GM21723 (cell line): ENCODE measurements around the gene SPRY2.

Source experiments
- ATAC-seq: cut with Tn5 transposase; IDR thresholded peaks from one replicate; pipeline ENCODE4 v1.9.1; 2021; ENCODE audit warnings: mild to moderate bottlenecking, moderate library complexity; ENCODE audit not compliant: unreplicated experiment

The SPRY2 gene

DNA sequence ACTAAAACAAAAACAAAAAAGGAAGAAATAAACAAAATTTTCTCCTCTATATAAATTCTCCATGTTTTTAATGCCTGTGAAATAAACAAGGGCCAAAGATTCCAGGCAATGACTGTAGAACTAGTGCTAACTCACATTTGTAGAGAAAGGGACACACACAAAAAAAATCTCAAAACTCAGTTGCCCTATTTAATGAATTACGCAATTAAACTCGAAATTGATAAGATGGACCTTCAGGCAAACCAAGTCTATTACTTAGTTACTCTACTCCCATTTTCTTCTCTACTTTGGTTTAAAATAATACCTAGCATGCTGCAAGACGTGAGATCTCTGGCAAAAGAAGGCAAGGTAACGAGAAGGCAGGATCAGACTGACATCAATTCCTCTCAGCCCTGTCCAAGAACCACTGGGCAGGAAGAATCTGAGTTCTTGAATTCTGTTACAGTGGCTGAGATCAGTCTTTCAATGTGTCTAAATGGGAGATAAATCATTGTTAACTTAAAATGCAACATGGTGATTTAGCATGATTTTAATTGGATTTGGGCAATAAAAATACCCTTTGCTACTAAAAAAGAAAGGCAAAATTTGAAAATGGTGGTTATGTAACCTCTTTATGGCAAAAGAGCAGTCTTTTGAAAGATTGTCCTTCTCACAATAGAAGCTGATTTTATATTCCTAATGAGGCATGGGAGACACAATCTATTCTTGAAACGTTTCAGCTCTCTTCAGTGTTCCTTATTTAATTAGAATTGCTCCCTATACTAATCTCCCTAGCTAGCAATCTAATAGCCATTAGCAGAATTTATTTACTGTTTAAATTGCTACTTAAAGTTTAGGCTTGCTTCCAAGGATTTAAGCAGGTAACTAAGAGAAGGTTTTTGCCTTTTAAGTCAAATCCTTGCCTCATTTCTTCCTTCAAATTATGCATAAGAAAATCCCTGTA lies 25.9 kb downstream of the SPRY2 start:
- ATAC-seq: no peak

DNA sequence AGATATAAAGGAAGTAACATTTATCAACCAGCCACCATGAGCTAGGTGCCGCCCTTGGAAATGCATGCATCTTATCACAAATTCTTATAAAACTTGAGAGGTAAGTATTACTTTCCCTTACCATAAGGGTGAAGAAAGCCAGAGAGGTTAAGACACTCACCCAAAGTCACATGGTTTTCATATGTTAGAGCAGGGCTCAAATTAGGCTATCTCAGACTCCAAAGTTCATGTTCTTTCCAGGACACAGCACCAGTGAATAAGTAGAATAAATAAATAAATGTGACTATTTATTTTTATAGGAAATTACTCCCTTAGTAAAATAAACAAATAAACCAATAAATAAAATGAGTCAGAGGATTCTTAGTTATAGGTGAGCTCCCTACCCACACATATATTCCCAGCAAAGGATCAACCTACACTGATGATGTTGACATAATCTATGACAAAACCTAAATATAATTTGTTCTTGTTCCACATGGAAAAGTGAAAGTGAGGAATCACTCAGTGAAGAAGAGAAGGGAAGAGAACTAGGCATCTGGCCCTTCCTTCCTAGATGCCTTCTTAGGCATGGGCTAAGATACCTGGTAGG lies 27.2 kb downstream of the SPRY2 start:
- no peak for ATAC-seq

DNA sequence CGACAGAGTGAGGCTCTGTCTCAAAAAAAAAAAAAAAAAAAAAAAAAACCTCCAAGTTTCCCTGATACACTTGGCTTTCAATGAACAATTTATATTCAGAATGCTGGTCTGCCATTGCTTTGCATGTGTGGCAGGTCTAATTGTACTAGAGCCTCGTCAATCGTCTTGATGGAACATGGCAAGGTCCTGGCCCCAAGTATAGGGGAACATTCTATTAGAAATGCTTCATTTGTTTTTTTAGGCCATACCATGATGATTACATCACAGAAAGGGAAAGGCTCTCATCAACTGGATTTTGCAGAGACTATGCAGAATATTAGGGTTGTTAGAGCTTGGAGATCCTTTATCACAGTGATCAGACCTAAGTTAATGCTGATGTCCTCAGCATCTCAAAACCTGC lies 28.0 kb downstream of the SPRY2 start:
- ATAC-seq: no peak

DNA sequence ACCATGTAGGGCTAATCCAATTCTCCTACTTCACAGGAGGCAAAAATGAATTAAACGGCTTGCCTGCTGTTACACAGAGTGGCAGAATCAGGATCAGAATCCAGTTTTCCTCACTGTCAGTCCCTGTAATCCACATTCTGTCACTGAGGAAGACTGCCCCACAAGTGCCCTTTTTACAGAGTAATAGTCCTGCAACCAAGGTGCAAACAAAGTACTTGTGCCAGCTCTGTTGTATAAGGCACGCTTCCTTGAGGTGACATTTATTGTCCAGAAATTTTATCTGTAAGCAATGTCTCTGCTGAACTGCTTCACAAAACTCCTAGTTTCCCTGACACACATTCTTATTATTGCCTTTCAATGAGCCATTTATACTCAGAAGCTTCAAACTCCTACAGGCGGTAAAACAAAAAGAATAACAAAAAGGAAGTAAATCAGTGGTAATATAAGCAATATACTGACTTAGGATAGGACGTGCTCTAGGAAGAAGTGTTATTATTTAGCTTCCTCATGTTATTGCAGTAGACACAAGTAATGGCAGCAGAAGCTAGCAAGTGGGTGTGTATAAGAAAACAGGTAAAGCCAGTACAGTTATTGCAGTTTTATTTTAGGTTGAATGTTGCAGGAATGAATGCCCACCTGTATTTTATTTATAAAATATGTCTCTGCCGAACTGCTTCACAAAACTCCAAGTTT lies 28.8 kb downstream of the SPRY2 start:
- ATAC-seq: no peak

DNA sequence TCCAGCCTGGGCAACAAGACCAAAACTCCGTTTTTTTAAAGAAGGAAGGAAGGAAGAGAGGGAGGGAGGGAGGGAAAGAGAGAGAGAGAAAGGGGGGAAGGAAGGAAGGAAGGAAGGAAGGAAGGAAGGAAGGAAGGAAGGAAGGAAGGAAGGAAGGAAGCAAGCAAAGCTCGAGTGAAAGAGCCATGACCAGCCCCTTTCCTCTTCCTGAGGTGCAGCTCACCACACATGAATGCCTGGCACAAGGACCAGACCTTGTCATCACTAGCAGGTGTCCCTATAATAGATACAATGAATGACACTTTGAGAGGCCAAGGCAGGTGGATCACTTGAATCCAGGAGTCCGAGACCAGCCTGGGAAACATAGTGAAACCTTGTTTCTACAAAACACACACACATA lies 31.0 kb downstream of the SPRY2 start:
- no peak for ATAC-seq

DNA sequence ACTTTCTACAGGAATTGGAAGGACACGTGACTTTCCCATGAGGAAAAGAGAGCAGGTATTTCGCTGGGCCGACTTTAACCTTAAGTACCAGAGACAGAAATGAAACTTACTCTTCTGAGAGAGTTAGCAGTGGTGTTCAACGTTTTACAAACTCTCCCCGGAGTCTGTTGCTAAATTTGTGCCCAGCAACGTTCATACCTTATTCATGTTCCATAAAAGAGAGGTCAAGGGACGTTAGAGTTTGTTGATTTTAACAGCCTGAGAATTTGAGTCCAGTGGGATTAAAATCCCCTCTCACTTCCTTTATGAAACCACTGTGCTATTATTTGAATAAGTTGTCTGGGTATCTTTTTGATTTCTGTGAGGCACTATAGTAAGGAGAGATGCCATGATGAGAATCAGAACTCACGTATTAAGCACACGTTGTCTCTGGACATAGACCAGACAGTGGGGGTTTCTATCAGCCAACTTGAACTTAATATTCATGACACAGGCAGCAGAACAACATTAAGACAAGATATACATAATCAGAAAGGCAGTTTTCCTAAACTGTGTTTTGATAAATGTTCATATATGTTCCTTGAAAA lies 33.4 kb downstream of the SPRY2 start:
- no peak for ATAC-seq

DNA sequence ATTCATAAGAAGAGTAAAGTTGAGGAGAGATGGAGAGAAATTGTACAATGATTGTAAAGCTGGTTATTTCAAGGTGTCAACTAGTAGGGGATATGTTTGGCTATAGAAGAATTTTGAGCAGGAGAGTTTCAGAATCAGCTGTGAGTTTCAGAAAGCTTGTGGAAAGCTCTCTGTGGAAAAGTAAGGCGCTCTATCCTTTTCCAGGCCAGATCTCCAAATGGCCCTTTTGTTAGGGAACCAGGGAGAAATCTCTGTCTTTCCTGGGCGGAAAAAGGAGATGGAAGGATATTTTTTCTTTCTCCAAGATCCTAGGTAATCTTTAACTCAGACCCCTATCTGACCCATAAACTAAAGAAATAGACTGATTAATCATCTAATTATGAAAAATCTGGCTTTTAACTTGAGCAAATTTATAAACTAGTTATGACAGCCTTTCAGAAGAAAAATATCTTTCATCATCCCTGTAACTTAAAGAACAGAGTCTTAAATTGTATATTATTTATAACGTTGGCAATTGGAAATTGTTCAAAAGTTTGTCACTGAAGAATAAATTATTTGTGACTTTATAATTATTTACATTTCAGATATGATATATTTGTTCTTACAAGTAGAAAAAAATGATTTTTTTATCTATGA lies 34.5 kb downstream of the SPRY2 start:
- no peak for ATAC-seq

DNA sequence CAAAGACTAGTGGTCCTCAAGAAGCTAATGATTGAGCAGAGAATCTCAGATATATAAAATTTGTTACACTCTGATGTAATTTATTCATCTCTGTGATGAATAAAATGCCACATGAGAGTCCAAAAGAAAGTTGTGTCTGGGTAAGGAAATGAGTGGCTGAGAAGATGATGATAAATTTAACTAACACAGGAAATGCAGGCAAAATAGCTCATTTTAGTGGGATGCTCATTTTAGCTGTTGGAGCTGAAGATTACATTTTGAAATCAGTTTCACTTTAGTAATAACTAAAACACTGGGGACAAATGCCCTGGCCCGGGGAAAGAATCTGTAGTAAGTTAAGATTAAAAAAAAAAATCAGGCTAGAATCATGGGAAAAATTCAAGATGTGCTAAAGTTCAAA lies 35.2 kb downstream of the SPRY2 start:
- no peak for ATAC-seq

DNA sequence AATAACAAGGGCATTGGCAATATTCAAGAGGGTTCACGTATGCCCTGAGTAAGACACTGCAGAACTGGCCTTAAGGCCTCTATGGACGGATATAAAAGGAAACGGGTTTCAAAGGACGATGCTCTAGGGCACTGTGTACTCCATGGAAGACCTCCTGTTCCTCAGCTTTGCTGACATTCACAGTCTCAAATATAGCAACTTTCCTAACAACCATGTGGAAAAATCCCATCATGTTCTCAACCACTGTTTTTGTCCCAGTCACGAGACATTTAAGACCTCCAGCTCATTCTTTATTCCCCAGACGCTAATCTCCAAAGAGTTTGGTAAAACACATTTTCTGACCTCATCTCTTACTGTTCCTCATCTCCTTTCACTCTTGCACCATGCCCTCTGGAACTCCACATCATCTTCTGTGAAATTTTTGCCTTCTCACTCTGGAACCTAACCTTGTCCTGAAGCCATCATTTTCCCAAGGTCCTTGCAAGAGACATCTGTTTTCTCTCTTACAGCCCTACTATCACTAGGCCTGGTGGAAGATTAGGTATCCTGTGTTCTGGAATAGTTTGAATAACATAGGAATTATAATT lies 37.6 kb downstream of the SPRY2 start:
- no peak for ATAC-seq

DNA sequence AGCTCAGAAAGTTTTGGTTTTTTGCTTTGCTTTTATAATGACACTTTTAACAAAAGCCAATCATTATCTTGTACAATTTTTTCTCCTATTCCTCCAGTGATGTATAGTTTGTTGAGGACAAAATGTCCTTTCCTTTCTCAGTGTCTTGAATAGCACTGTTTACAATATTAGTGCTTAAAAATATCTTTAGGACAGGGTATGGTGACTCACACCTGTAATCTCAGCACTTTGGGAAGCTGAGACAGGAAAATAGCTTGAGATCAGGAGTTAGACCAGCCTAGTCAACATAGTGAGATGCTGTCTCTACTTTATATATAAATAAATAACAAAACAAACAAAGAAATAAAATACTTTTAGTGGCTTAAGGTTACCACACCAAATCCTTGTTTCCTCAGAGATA lies 41.9 kb downstream of the SPRY2 start:
- no peak for ATAC-seq

DNA sequence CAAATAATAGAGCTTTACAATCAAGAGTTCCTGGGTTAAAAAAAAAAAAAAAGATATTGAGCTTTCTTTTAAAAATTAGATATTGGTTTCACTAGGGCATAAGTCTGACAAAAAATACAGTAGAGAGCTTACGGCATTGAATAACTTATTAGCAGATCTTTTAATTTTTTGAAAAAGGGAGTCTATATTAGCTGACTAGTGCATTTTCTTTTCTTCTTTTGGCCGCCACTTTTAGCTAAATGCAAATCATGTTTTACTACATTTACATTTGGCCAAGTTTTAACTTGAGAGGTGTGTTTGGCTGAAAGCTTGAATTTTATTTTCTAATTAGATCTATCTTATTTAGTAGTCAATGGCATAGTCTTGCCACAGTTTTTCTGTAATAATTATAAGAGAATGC lies 43.4 kb downstream of the SPRY2 start:
- ATAC-seq: no peak

DNA sequence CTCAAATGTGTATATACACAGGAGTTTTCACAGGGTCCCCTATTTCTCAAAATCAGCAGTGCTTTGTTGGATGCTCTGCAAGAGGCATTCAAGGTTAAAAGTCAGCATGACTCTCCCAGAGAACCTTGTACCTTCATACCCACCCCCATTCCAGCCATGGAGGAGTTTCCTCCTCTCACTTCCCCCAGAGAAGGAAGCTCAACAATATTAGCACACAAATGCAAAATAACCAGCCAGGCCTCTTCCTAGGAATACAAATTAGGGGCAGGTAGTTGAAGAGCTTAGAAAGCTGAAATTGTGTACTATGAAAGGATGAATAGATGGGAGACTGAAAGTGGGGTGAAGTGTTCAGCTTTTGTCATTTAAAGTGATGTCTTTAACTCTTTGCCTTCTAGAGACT lies 43.8 kb downstream of the SPRY2 start:
- ATAC-seq: no peak

DNA sequence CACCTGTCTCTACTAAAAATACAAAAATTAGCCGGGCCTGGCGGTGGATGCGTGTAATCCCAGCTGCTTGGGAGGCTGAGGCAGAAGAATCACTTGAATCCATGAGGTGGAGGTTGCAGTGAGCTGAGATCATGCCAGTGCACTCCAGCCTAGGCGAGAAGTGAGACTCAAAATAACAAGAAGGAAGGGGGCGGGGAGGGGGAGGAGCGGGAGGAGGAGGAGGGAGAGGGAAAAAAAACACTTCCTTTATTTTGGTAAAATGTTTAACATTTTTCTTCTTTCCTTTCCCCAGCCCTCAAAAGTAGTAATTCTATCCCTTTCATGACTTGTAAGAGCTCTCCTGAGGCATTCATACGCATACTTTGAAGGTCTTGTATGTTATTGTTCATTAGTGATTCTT lies 44.3 kb downstream of the SPRY2 start:
- ATAC-seq: no peak

DNA sequence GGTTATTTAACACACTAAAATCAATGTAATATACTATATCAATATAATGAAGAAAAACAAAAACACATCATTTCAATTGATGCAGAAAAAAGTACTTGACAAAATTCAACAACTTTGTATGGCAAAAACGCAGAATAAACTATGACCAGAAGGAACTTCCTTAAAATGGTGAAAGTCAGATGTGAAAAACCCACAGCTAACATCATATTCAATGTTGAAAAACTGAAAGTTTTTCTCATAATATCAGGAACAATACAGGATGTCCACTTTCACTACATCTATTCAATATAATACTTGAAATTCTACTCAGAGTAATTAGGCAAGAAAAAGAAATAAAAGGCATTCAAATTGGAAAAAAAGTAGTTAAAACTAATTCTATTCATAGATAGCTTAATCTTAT lies 50.3 kb downstream of the SPRY2 start:
- ATAC-seq: no peak
